GM21381 (cell line): ENCODE data around the gene HAPLN2.

Source experiments
- ATAC-seq: cut with Tn5 transposase; IDR thresholded peaks from one replicate; pipeline ENCODE4 v1.9.1; 2021; ENCODE audit warnings: mild to moderate bottlenecking, moderate library complexity; ENCODE audit not compliant: unreplicated experiment

The HAPLN2 gene

GRCh38 chr1:156643778-156644092 is 24.5 kb downstream of the HAPLN2 start:
- no peak for ATAC-seq

- ATAC-seq = no peak
Observed at GRCh38 chr1:156644146-156644545, 24.9 kb downstream of the HAPLN2 start.

- no peak for ATAC-seq
Observed at GRCh38 chr1:156644640-156645039, 25.4 kb downstream of the HAPLN2 start.

- ATAC-seq = no peak
Observed at GRCh38 chr1:156645056-156645455, 25.8 kb downstream of the HAPLN2 start.

- no peak for ATAC-seq
Observed at GRCh38 chr1:156645666-156646065, 26.5 kb downstream of the HAPLN2 start.

- ATAC-seq = no peak
Observed at GRCh38 chr1:156646738-156647211, 27.6 kb downstream of the HAPLN2 start.

- ATAC-seq = no peak
Observed at GRCh38 chr1:156647351-156647750, 28.1 kb downstream of the HAPLN2 start.

GRCh38 chr1:156648496-156648895 is 29.3 kb downstream of the HAPLN2 start:
- ATAC-seq = no peak

GRCh38 chr1:156648951-156649350 is 29.7 kb downstream of the HAPLN2 start:
- ATAC-seq = no peak

- no peak for ATAC-seq
Observed at GRCh38 chr1:156652131-156652991, 33.1 kb downstream of the HAPLN2 start.

- no peak for ATAC-seq
Observed at GRCh38 chr1:156652992-156653355, 33.8 kb downstream of the HAPLN2 start.

GRCh38 chr1:156654700-156655099 is 35.5 kb downstream of the HAPLN2 start:
- no peak for ATAC-seq

GRCh38 chr1:156655151-156655903 is 36.1 kb downstream of the HAPLN2 start:
- no peak for ATAC-seq

- ATAC-seq = no peak
Observed at GRCh38 chr1:156655904-156656516, 36.8 kb downstream of the HAPLN2 start.

- no peak for ATAC-seq
Observed at GRCh38 chr1:156656806-156657740, 37.9 kb downstream of the HAPLN2 start.

GRCh38 chr1:156657741-156658319 is 38.6 kb downstream of the HAPLN2 start:
- no peak for ATAC-seq

GRCh38 chr1:156658496-156658895 is 39.3 kb downstream of the HAPLN2 start:
- no peak for ATAC-seq

- ATAC-seq = no peak
Observed at GRCh38 chr1:156658945-156659574, 39.8 kb downstream of the HAPLN2 start.

GRCh38 chr1:156659661-156659987 is 40.4 kb downstream of the HAPLN2 start:
- ATAC-seq = no peak
